Measurements from ENCODE around the gene KLC3.

KLC3 gene

DNA sequence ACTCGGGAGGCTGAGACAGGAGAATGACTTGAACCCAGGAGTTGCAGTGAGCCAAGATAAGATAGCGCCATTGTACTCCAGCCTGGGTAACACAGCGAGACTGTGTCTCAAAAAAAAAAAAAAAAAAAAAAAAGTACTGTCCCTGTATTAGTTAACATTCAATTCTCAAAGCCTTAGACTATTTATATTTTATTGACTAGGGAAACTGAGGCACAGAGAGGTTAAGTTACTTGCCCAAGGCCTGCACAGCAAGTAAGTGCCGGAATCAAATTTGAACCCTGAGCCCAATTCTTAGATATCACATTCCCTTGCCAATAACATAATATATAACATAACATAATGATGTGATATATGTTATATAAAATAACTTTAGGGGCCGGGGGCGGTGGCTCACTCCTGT lies 921 bp upstream of the KLC3 start:
- no peaks in the 10 kb centered on the region for H3K36me3 ChIP-seq (ENCODE audit: insufficient read depth, low read length)
- H3K9ac ChIP-seq (ENCODE audit: insufficient read length), result no peak overlapping the region
- no peak overlapping the region for H3K27ac ChIP-seq
- no peak for DNase-seq (ENCODE audit: low read depth, low spot score)
- H3K4me3 ChIP-seq, result no peak overlapping the region
- TF ChIP-seq FOXP2 (optimal IDR thresholded peaks at IDR 0.05; ENCODE audit: control extremely low read depth, extremely low read length, insufficient read depth), result no peak
- no peak for TF ChIP-seq EZH2 (IDR thresholded peaks at IDR 0.05)
- TF ChIP-seq POLR2AphosphoS5 (IDR thresholded peaks at IDR 0.05; ENCODE audit: borderline replicate concordance, low read depth, low read length), result no peak
- H3K9me3 ChIP-seq (ENCODE audit: low read depth, low read length), result no peaks in the 10 kb centered on the region

DNA sequence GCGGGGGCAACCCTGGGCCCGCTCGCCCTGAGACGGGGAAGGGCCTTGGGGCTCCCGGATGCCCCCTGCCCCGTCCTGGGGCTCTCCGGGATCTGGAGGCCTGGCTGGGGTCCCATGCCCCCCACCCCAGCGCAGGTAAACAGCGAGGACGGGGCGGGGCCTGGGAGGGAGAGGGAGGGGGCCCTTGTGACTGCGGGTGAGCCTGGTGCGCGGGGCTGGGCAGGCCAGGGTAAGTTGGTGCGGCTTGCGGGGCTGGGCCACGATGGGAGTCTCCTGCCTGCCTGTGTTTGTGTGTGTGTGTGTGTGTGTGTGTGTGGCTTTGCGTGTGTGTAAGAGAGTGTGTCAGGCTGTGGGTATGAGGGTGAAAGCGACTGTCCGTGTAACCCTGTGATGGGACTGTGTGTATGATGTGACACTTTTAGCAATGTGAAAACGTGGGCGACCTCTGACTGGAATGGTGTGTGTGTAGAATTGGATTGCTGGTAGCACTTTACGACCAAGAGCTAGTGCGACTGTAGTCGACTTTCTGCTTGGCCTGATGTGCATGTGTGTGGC lies 426 bp downstream of the KLC3 start:
- no peak for DNase-seq (ENCODE audit: low read depth, low spot score)
- TF ChIP-seq POLR2AphosphoS5 (IDR thresholded peaks at IDR 0.05; ENCODE audit: borderline replicate concordance, low read depth, low read length) (no peak), EZH2 (IDR thresholded peaks at IDR 0.05) (no peak)
- H3K9ac ChIP-seq (ENCODE audit: insufficient read length), result no peak overlapping the region
- H3K9me3 ChIP-seq (ENCODE audit: low read depth, low read length), result no peaks in the 10 kb centered on the region
- H3K36me3 ChIP-seq (ENCODE audit: insufficient read depth, low read length), result no peaks in the 10 kb centered on the region
- H3K27ac ChIP-seq, result no peak overlapping the region
- peak overlapping the region; percentile 74 for H3K4me3 ChIP-seq

DNA sequence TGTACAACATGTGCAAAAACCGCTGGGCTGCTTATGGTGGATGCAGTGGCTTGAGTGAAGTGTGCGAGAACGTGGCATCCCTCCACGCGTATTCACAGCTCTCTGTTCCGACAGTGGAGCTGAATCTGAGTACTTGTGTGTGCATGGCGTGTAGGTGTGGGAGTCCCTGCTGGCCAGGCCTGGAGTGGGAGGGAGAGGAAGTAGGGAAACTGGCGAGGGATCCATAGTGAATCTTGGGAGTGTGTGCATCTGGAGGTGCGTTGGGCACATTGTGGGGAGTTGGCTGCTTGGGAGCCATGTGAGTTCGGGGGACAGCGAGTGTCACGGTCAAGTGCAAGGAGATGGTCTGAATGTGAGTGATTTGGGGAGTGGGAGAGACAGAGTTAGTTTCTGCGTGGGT lies 2.4 kb downstream of the KLC3 start:
- Histone ChIP-seq H3K36me3 (ENCODE audit: insufficient read depth, low read length) (no peaks in the 10 kb centered on the region), H3K4me3 (no peak overlapping the region), H3K9ac (ENCODE audit: insufficient read length) (no peak overlapping the region), H3K9me3 (ENCODE audit: low read depth, low read length) (no peaks in the 10 kb centered on the region), H3K27ac (no peak overlapping the region)
- TF ChIP-seq EZH2 (IDR thresholded peaks at IDR 0.05) (no peak), FOXP2 (optimal IDR thresholded peaks at IDR 0.05; ENCODE audit: control extremely low read depth, extremely low read length, insufficient read depth) (no peak), POLR2AphosphoS5 (IDR thresholded peaks at IDR 0.05; ENCODE audit: borderline replicate concordance, low read depth, low read length) (no peak)
- no peak for DNase-seq (ENCODE audit: low read depth, low spot score)

DNA sequence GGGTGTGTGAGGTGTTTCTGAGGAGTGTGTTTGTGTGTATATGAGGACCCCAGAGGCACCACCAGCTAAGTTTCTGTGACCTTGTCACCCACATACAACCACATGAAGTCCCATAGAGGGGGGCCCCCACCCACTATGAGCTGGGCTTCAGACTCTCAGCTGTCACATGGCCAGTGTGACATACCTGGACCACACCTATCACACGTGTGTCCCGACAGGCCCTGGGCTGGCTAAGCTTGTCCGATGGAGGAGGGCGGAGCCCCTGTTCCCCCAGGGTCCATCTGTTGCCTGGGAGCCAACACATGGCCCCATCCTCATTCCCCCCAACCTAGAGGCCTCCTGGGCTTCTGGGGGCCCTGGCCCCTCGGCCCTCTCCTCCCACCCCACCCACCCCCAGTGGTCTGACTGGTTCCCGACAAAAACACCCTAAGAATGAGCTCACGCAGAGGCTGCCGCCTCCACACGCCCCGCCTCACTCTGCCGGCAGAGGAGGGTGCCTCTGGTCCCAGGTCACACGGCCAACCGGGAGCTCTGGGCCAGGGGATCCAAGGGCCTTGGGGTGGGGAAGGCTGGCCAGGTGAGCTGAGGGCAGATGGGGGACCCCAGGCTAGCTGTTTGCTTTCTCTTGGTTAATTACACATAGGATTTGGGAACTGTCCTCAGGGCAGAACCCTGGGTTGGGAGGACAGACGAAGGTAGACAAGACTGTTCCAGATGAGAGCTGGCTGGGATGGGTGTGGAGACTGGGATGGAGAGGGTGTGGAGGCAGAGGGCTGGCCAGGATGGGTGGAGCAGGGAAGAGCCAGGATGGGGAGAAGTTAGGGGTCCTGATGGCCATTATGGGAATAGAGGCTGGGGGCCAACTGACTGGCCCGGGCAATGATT lies 4.3 kb downstream of the KLC3 start:
- no peak overlapping the region for H3K27ac ChIP-seq
- no peaks in the 10 kb centered on the region for H3K36me3 ChIP-seq (ENCODE audit: insufficient read depth, low read length)
- no peaks in the 10 kb centered on the region for H3K9me3 ChIP-seq (ENCODE audit: low read depth, low read length)
- TF ChIP-seq POLR2AphosphoS5 (IDR thresholded peaks at IDR 0.05; ENCODE audit: borderline replicate concordance, low read depth, low read length) (no peak), EZH2 (IDR thresholded peaks at IDR 0.05) (no peak), FOXP2 (optimal IDR thresholded peaks at IDR 0.05; ENCODE audit: control extremely low read depth, extremely low read length, insufficient read depth) (no peak)
- no peak overlapping the region for H3K9ac ChIP-seq (ENCODE audit: insufficient read length)
- DNase-seq (ENCODE audit: low read depth, low spot score), result no peak
- H3K4me3 ChIP-seq, result no peak overlapping the region

DNA sequence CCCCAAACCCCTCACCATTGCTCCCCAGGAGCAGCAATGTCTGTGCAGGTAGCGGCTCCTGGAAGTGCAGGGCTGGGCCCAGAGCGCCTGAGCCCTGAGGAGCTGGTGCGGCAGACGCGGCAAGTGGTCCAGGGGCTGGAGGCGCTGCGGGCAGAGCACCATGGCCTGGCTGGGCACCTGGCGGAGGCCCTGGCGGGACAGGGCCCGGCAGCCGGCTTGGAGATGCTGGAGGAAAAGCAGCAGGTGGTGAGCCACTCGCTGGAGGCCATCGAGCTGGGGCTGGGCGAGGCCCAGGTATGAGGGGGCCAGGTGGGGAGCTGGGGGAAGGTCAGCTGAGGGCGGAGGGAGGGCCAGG lies 4.9 kb downstream of the KLC3 start:
- no peak for TF ChIP-seq FOXP2 (optimal IDR thresholded peaks at IDR 0.05; ENCODE audit: control extremely low read depth, extremely low read length, insufficient read depth)
- H3K36me3 ChIP-seq (ENCODE audit: insufficient read depth, low read length), result no peaks in the 10 kb centered on the region
- H3K4me3 ChIP-seq, result no peak overlapping the region
- no peaks in the 10 kb centered on the region for H3K9me3 ChIP-seq (ENCODE audit: low read depth, low read length)
- DNase-seq (ENCODE audit: low read depth, low spot score), result no peak
- H3K27ac ChIP-seq, result no peak overlapping the region
- H3K9ac ChIP-seq (ENCODE audit: insufficient read length), result no peak overlapping the region

DNA sequence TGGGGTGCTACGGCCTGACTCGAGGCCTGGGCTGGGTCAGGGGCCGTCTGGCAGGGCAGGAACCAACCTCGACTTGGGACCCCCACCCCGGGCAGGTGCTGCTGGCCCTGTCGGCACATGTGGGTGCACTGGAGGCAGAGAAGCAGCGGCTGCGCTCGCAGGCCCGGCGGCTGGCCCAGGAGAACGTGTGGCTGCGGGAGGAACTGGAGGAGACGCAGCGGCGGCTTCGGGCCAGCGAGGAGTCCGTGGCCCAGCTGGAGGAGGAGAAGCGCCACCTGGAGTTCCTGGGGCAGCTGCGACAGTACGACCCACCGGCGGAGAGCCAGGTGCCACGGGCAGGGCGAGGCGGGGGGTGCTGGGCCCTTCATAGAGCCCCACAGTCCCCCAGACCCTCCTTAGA lies 5.9 kb downstream of the KLC3 start:
- TF ChIP-seq FOXP2 (optimal IDR thresholded peaks at IDR 0.05; ENCODE audit: control extremely low read depth, extremely low read length, insufficient read depth) (no peak), POLR2AphosphoS5 (IDR thresholded peaks at IDR 0.05; ENCODE audit: borderline replicate concordance, low read depth, low read length) (no peak), EZH2 (IDR thresholded peaks at IDR 0.05) (no peak)
- no peak overlapping the region for H3K9ac ChIP-seq (ENCODE audit: insufficient read length)
- no peaks in the 10 kb centered on the region for H3K9me3 ChIP-seq (ENCODE audit: low read depth, low read length)
- no peak overlapping the region for H3K27ac ChIP-seq
- DNase-seq (ENCODE audit: low read depth, low spot score), result no peak
- peaks cover 7% of the 10 kb centered on the region; the same call in 1 of the 2 replicates for H3K36me3 ChIP-seq (ENCODE audit: insufficient read depth, low read length)
- H3K4me3 ChIP-seq, result no peak overlapping the region

GRCh38 chr19:45347570-45348366 lies 7.2 kb downstream of the KLC3 start:
- no peak for DNase-seq (ENCODE audit: low read depth, low spot score)
- TF ChIP-seq POLR2AphosphoS5 (IDR thresholded peaks at IDR 0.05; ENCODE audit: borderline replicate concordance, low read depth, low read length) (no peak), EZH2 (IDR thresholded peaks at IDR 0.05) (no peak), FOXP2 (optimal IDR thresholded peaks at IDR 0.05; ENCODE audit: control extremely low read depth, extremely low read length, insufficient read depth) (no peak)
- no peak overlapping the region for H3K9ac ChIP-seq (ENCODE audit: insufficient read length)

GRCh38 chr19:45348367-45349125 lies 8.0 kb downstream of the KLC3 start:
- DNase-seq (ENCODE audit: low read depth, low spot score), result no peak
- Histone ChIP-seq H3K27ac (no peak overlapping the region), H3K9ac (ENCODE audit: insufficient read length) (no peak overlapping the region), H3K4me3 (no peak overlapping the region), H3K9me3 (ENCODE audit: low read depth, low read length) (no peaks in the 10 kb centered on the region), H3K36me3 (ENCODE audit: insufficient read depth, low read length) (peaks cover 20% of the 10 kb centered on the region; the same call in 1 of the 2 replicates)
- TF ChIP-seq EZH2 (IDR thresholded peaks at IDR 0.05) (no peak), FOXP2 (optimal IDR thresholded peaks at IDR 0.05; ENCODE audit: control extremely low read depth, extremely low read length, insufficient read depth) (no peak), POLR2AphosphoS5 (IDR thresholded peaks at IDR 0.05; ENCODE audit: borderline replicate concordance, low read depth, low read length) (no peak)

More at GRCh38 chr19:45347570-45348366, 7.2 kb downstream of the KLC3 start:
- no peaks in the 10 kb centered on the region for H3K9me3 ChIP-seq (ENCODE audit: low read depth, low read length)
- no peak overlapping the region for H3K4me3 ChIP-seq
- no peak overlapping the region for H3K27ac ChIP-seq
- H3K36me3 ChIP-seq (ENCODE audit: insufficient read depth, low read length), result peaks cover 14% of the 10 kb centered on the region; the same call in 1 of the 2 replicates
